K562 (cell line): Measurements from ENCODE around the gene PLXDC1. TPM values are rescaled to one million over a fixed set of nuclear protein-coding genes. Genes with fewer than 3 reads are reported as not detected.

ENCODE experiments used
- ARID1B ChIP-seq: fragments of 450-650 bp; IDR thresholded peaks from 2 replicates; pipeline ENCODE4 v1.6.1; 2016; ENCODE audit warnings: antibody characterized with exemption, mild to moderate bottlenecking, inconsistent platforms
- ATF6 ChIP-seq: sonication (generic); formaldehyde crosslinking; IDR thresholded peaks from 2 replicates; pipeline ENCODE4 v1.4.0; 2020; ENCODE audit warnings: mild to moderate bottlenecking, missing genetic modification reagents
- DACH1 ChIP-seq: fragments of 450-650 bp; IDR thresholded peaks from 2 replicates; pipeline ENCODE4 v1.6.1; 2018; ENCODE audit not compliant: partially characterized antibody
- FOSL1 ChIP-seq: fragments of 200-800 bp; sonication (Bioruptor generic); conservative IDR thresholded peaks from 2 replicates; pipeline ENCODE4 v1.6.1; 2016; ENCODE audit warnings: missing genetic modification characterization, missing compliant biosample characterization
- JUN ChIP-seq, 2 experiments: sonication (generic) in 1 of 2; formaldehyde crosslinking in 1 of 2; IDR thresholded peaks; 2 replicates each; pipeline versions ENCODE4 v1.6.1 to v1.8.0; 2012 to 2022; ENCODE audit warnings: borderline replicate concordance in 2 of 2, mild to moderate bottlenecking in 2 of 2, improper control_type of control experiment in 1 of 2, low read depth in 1 of 2, low read length in 1 of 2, missing genetic modification reagents in 1 of 2
- KDM1A ChIP-seq, 2 experiments: fragments of 450-650 bp; IDR thresholded peaks; 2 replicates each; pipeline ENCODE4 v1.6.1; 2016; ENCODE audit warnings: mild to moderate bottlenecking in 2 of 2
- MCM5 ChIP-seq: fragments of 450-650 bp; IDR thresholded peaks from 2 replicates; pipeline ENCODE4 v1.6.1; 2016; ENCODE audit warnings: low read depth
- NFIC ChIP-seq: fragments of 450-650 bp; IDR thresholded peaks from 2 replicates; pipeline ENCODE4 v1.6.1; 2017; ENCODE audit warnings: mild to moderate bottlenecking, inconsistent platforms
- NFXL1 ChIP-seq: fragments of 450-650 bp; formaldehyde crosslinking; IDR thresholded peaks from 2 replicates; pipeline ENCODE4 v1.4.0; 2021; ENCODE audit warnings: mild to moderate bottlenecking
- RFX7 ChIP-seq: fragments of 250-450 bp; sonication (Bioruptor Pico); IDR thresholded peaks from 2 replicates; pipeline ENCODE4 v1.5.1; 2021; ENCODE audit warnings: mild to moderate bottlenecking
- SMAD2 ChIP-seq: fragments of 150-350 bp; IDR thresholded peaks from 2 replicates; pipeline ENCODE4 v1.6.1; 2014; ENCODE audit warnings: low read depth, mild to moderate bottlenecking, low read length
- SREBF1 ChIP-seq: fragments of 150-350 bp; IDR thresholded peaks from 2 replicates; pipeline ENCODE4 v1.6.1; 2014; ENCODE audit warnings: antibody characterized with exemption, low read depth, low read length, borderline replicate concordance
- TBL1XR1 ChIP-seq, 2 experiments: IDR thresholded peaks; 2 replicates each; pipeline ENCODE4 v1.6.1; 2012; ENCODE audit warnings: improper control_type of control experiment in 2 of 2, low read length in 2 of 2, mild to moderate bottlenecking in 1 of 2
- U2AF2 ChIP-seq: fragments of 200-400 bp; formaldehyde crosslinking; optimal IDR thresholded peaks from 2 replicates; pipeline ENCODE3; 2017; ENCODE audit warnings: low read depth, mild to moderate bottlenecking, low read length
- ZNF282 ChIP-seq: sonication (generic); formaldehyde crosslinking; IDR thresholded peaks from 2 replicates; pipeline ENCODE4 v1.8.1; 2023; ENCODE audit warnings: missing genetic modification reagents
- ZSCAN32 ChIP-seq: fragments of 450-650 bp; formaldehyde crosslinking; IDR thresholded peaks from 2 replicates; pipeline ENCODE4 v1.4.0; 2020; ENCODE audit warnings: mild to moderate bottlenecking, moderate library complexity
- polyA plus RNA-seq, 8 experiments: library from polyadenylated mRNA; depleted of rRNA in 4 of 8; stranded (reverse) in 5 of 8; unstranded in 3 of 8; fragments of >200 nt; fragmentation: Nextera tagmentation in 2 of 8; fragmentation: Illumina TruSeq in 1 of 8; extraction: Ambion mirVana in 2 of 8; extraction: Trizol in 1 of 8; gene quantifications; 2 replicates each; pipeline versions ENCODE4 v1.2.1 to v1.2.3, GENCODE V29; 2011 to 2014; ENCODE audit warnings: inconsistent platforms in 1 of 8, missing spikeins in 1 of 8
- total RNA-seq, 7 experiments: library from RNA; depleted of rRNA in 6 of 7; stranded (reverse); fragments of >200 nt in 6 of 7; fragmentation: Illumina TruSeq in 2 of 7; extraction: Trizol in 2 of 7; gene quantifications; 2 replicates each; pipeline versions ENCODE4 v1.2.1 to v1.2.3, GENCODE V29; 2011 to 2021; ENCODE audit warnings: low replicate concordance in 1 of 7

Gene PLXDC1
- total and polyA plus RNA-seq, 9 of the 15 experiments (the other 6 are each of a cell fraction or from before 2014, with no cell fraction given) = not detected

GRCh38 chr17:39175695-39176093 lies 24.3 kb upstream of the PLXDC1 start (continued):
- TF ChIP-seq ZSCAN32 (CRISPR knock-in tag) = no peak
- no peak for TF ChIP-seq SREBF1
- TF ChIP-seq DACH1 = peak; percentile 87
- TF ChIP-seq JUN (IDR thresholded peaks at IDR 0.05; ENCODE audit: borderline replicate concordance, low read depth, low read length) = peak; percentile 60; the same call in 1 of the 2 replicates
- no peak for TF ChIP-seq JUN (CRISPR knock-in tag; IDR thresholded peaks at IDR 0.05; ENCODE audit: borderline replicate concordance)
- no peak for TF ChIP-seq RFX7 (CRISPR knock-in tag)
- TF ChIP-seq NFIC = 0 out of 2 replicates have a peak, but pooled peaks have one; percentile 23
- no peak for TF ChIP-seq SMAD2
- TF ChIP-seq U2AF2 = no peak
- no peak for TF ChIP-seq TBL1XR1 (IDR thresholded peaks at IDR 0.05; ENCODE audit: low read length in 2 of 2)
- no peak for TF ChIP-seq ATF6
- 0 out of 2 replicates have a peak, but pooled peaks have one; percentile 30 for TF ChIP-seq ARID1B
- peak; percentile 85 for TF ChIP-seq FOSL1
- TF ChIP-seq MCM5 = no peak
- no peak for TF ChIP-seq ZNF282
- peak; percentile 62 to 73; a peak in 3 of 4 replicates for TF ChIP-seq KDM1A (IDR thresholded peaks at IDR 0.05)
- TF ChIP-seq NFXL1 (CRISPR knock-in tag) = no peak
